HG02610 (cell line): ENCODE results near the gene NPAS3.

Experiments
- ATAC-seq: cut with Tn5 transposase; IDR thresholded peaks from one replicate; pipeline ENCODE4 v1.9.1; 2021; ENCODE audit warnings: mild to moderate bottlenecking, moderate library complexity; ENCODE audit not compliant: unreplicated experiment

The NPAS3 gene

GRCh38 chr14:33567731-33568130, 629.1 kb downstream of the NPAS3 start:
- ATAC-seq: no peak

- ATAC-seq: no peak
Observed at GRCh38 chr14:33568935-33569579, 630.4 kb downstream of the NPAS3 start.

- ATAC-seq: no peak
Observed at GRCh38 chr14:33569821-33570687, 631.4 kb downstream of the NPAS3 start.

GRCh38 chr14:33570694-33571310, 632.1 kb downstream of the NPAS3 start:
- no peak for ATAC-seq

- no peak for ATAC-seq
Observed at GRCh38 chr14:33573301-33573880, 634.7 kb downstream of the NPAS3 start.

- no peak for ATAC-seq
Observed at GRCh38 chr14:33576014-33576413, 637.3 kb downstream of the NPAS3 start.

- no peak for ATAC-seq
Observed at GRCh38 chr14:33578461-33579216, 640.0 kb downstream of the NPAS3 start.

- ATAC-seq: no peak
Observed at GRCh38 chr14:33580231-33580749, 641.6 kb downstream of the NPAS3 start.

- no peak for ATAC-seq
Observed at GRCh38 chr14:33580841-33581240, 642.2 kb downstream of the NPAS3 start.

GRCh38 chr14:33584697-33585096, 646.0 kb downstream of the NPAS3 start:
- ATAC-seq: no peak

GRCh38 chr14:33586806-33587205, 648.1 kb downstream of the NPAS3 start:
- ATAC-seq: no peak

GRCh38 chr14:33587791-33588190, 649.1 kb downstream of the NPAS3 start:
- ATAC-seq: no peak

- ATAC-seq: no peak
Observed at GRCh38 chr14:33588771-33589170, 650.1 kb downstream of the NPAS3 start.

GRCh38 chr14:33589334-33589733, 650.7 kb downstream of the NPAS3 start:
- no peak for ATAC-seq

GRCh38 chr14:33590891-33591630, 652.4 kb downstream of the NPAS3 start:
- ATAC-seq: no peak

GRCh38 chr14:33592297-33592696, 653.6 kb downstream of the NPAS3 start:
- no peak for ATAC-seq

GRCh38 chr14:33596211-33597080, 657.8 kb downstream of the NPAS3 start:
- ATAC-seq: no peak

- ATAC-seq: no peak
Observed at GRCh38 chr14:33598582-33598981, 659.9 kb downstream of the NPAS3 start.

GRCh38 chr14:33602396-33602795, 663.7 kb downstream of the NPAS3 start:
- ATAC-seq: no peak
